Endothelial cell of umbilical vein (primary cell): ENCODE measurements around the gene FBN2. TPM values are rescaled to one million over a fixed set of nuclear protein-coding genes. Genes with fewer than 3 reads are reported as not detected.

Experiments used
- BruUV-seq: library from RNA; stranded (reverse); fragments of 400-500 nt; replicated peaks from 2 replicates; lab custom pipeline; 2021; lab: Mats Ljungman, UMichigan
- CTCF ChIA-PET: fragments of 300-600, 350-600 bp; sonication (Branson Sonifier 250); formaldehyde crosslinking; loops from one replicate; lab custom pipeline; 2021; ENCODE audit warnings: antibody characterized with exemption, inconsistent platforms; lab: Charles Lee
- POLR2A ChIA-PET: fragments of 300-600, 350-600 bp; sonication (Branson Sonifier 250); formaldehyde crosslinking; loops from one replicate; lab custom pipeline; 2021; ENCODE audit warnings: antibody characterized with exemption, inconsistent platforms; lab: Charles Lee
- DNase-seq: peaks from one replicate; pipeline ENCODE4 v3.0.0-alpha.2; 2011; ENCODE audit warnings: low read depth, low spot score
- FAIRE-seq: peaks from 2 replicates; lab custom pipeline; 2011; peaks lifted over from hg19 to GRCh38; lab: Jason Lieb, UNC
- H2AFZ ChIP-seq: 2 replicates; pipeline ENCODE4 v1.6.0; 2012; ENCODE audit warnings: low read depth, low read length, control low read depth, inconsistent platforms
- H3K27ac ChIP-seq: 2 replicates; pipeline ENCODE4 v1.5.1; 2011; ENCODE audit warnings: low read depth, mild to moderate bottlenecking, control low read depth, low read length, moderate library complexity; ENCODE audit not compliant: insufficient read depth
- H3K27me3 ChIP-seq, 2 experiments: 2 replicates each; pipeline versions ENCODE4 v1.6.0 to v1.6.1; 2011; ENCODE audit warnings: low read length in 2 of 2, mixed read lengths in 1 of 2; ENCODE audit not compliant: control insufficient read depth in 2 of 2, insufficient read depth in 2 of 2
- H3K36me3 ChIP-seq, 2 experiments: 2 replicates in 1 of 2; 3 replicates in 1 of 2; pipeline ENCODE4 v1.5.1; 2011; ENCODE audit warnings: low read length in 2 of 2, mild to moderate bottlenecking in 1 of 2, moderate library complexity in 1 of 2; ENCODE audit not compliant: control insufficient read depth in 2 of 2, insufficient read depth in 2 of 2; ENCODE audit errors: extremely low read depth in 1 of 2
- H3K4me1 ChIP-seq: 3 replicates; pipeline ENCODE4 v1.5.1; 2011; ENCODE audit warnings: mild to moderate bottlenecking, low read length; ENCODE audit not compliant: control insufficient read depth, insufficient read depth; ENCODE audit errors: extremely low read depth
- H3K4me2 ChIP-seq: 2 replicates; pipeline ENCODE4 v1.6.1; 2011; ENCODE audit warnings: low read length, control low read depth, mixed read lengths; ENCODE audit not compliant: insufficient read depth
- H3K4me3 ChIP-seq, 3 experiments: fragments of 200-600 bp in 1 of 3; sonication (generic), shearing (Covaris generic) in 1 of 3; replicated peaks in 1 of 3; 2 replicates each; pipeline ENCODE4 v1.5.1; 2011 to 2016; ENCODE audit warnings: control low read depth in 3 of 3, low read length in 3 of 3, mild to moderate bottlenecking in 2 of 3, inconsistent platforms in 1 of 3, low read depth in 1 of 3, moderate library complexity in 1 of 3; ENCODE audit not compliant: insufficient read depth in 1 of 3
- H3K79me2 ChIP-seq: 2 replicates; pipeline ENCODE4 v1.6.0; 2012; ENCODE audit warnings: low read length, inconsistent platforms; ENCODE audit not compliant: control insufficient read depth, insufficient read depth
- H3K9ac ChIP-seq: replicated peaks from 2 replicates; pipeline ENCODE3; 2011; ENCODE audit warnings: low read length, control low read depth; ENCODE audit not compliant: insufficient read depth; ENCODE audit errors: extremely low read depth
- H3K9me1 ChIP-seq: replicated peaks from 3 replicates; pipeline ENCODE4 v1.6.0; 2011; ENCODE audit warnings: mild to moderate bottlenecking, low read length; ENCODE audit not compliant: control insufficient read depth, insufficient read depth; ENCODE audit errors: extremely low read depth
- H3K9me3 ChIP-seq: replicated peaks from 2 replicates; pipeline ENCODE4 v1.5.1; 2012; ENCODE audit warnings: low read length, inconsistent platforms; ENCODE audit not compliant: control insufficient read depth, insufficient read depth
- H4K20me1 ChIP-seq: replicated peaks from 2 replicates; pipeline ENCODE3; 2011; ENCODE audit warnings: mild to moderate bottlenecking, low read length; ENCODE audit not compliant: control insufficient read depth, insufficient read depth; ENCODE audit errors: extremely low read depth
- EZH2 ChIP-seq: IDR thresholded peaks from 2 replicates; pipeline ENCODE4 v1.6.1; 2012; ENCODE audit warnings: borderline replicate concordance, low read depth, mild to moderate bottlenecking, moderate library complexity, low read length, inconsistent platforms; ENCODE audit not compliant: severe bottlenecking
- FOS ChIP-seq: IDR thresholded peaks from 2 replicates; pipeline ENCODE4 v1.6.1; 2011; ENCODE audit warnings: mild to moderate bottlenecking, low read length, moderate library complexity, borderline replicate concordance; ENCODE audit not compliant: insufficient read depth
- GATA2 ChIP-seq: IDR thresholded peaks from 2 replicates; pipeline ENCODE4 v1.7.0; 2011; ENCODE audit warnings: low read depth, mild to moderate bottlenecking, moderate library complexity, mixed read lengths, low read length; ENCODE audit not compliant: insufficient read length, insufficient read depth
- JUN ChIP-seq: IDR thresholded peaks from 2 replicates; pipeline ENCODE4 v1.6.1; 2011; ENCODE audit warnings: borderline replicate concordance, low read depth; ENCODE audit not compliant: insufficient read length, insufficient read depth
- MYC ChIP-seq: IDR thresholded peaks from one replicate; pipeline ENCODE4 v1.6.1; 2011; ENCODE audit warnings: mild to moderate bottlenecking, low read depth, low read length
- POLR2A ChIP-seq: IDR thresholded peaks from 2 replicates; pipeline ENCODE4 v1.6.1; 2012; ENCODE audit warnings: low read depth, mild to moderate bottlenecking, control low read depth, low read length
- POLR2AphosphoS5 ChIP-seq: IDR thresholded peaks from 2 replicates; pipeline ENCODE4 v1.6.1; 2012; ENCODE audit warnings: low read depth, mild to moderate bottlenecking, control low read depth, low read length, moderate library complexity; ENCODE audit not compliant: insufficient read depth
- dilution Hi-C: fragments of 300-500 bp; cut with MboI; formaldehyde crosslinking; loops from one replicate; pipeline ENCODE4 v1.15.0; 2019; ENCODE audit warnings: low sequenced_read_pairs; ENCODE audit not compliant: extremely low pct_ligation_motif_present
- intact Hi-C: fragments of 100-400 bp; cut with micrococcal nuclease; formaldehyde crosslinking; loops from one replicate; pipeline ENCODE4 v1.10.0; 2022
- polyA plus RNA-seq, 4 experiments: library from polyadenylated mRNA; depleted of rRNA in 3 of 4; stranded (reverse) in 3 of 4; unstranded in 1 of 4; fragments of >200 nt; gene quantifications; 2 replicates each; pipeline versions ENCODE4 v1.2.1 to v1.2.3, GENCODE V29; 2011 to 2012; ENCODE audit warnings: missing spikeins in 1 of 4
- total RNA-seq: library from RNA; stranded (reverse); gene quantifications from 2 replicates; pipeline ENCODE4 v1.2.3, GENCODE V29; 2021
- TF ChIP-seq, protein P1 (sequence below): IDR thresholded peaks from 2 replicates; pipeline ENCODE4 v1.6.1; 2011; ENCODE audit not compliant: insufficient read depth, insufficient read length
- TF ChIP-seq, protein P2 (sequence below), 2 donors: IDR thresholded peaks; 1 replicate in 1 of 2; 2 replicates in 1 of 2; pipeline ENCODE4 v1.5.1; 2011; ENCODE audit warnings: low read length in 2 of 2, mild to moderate bottlenecking in 2 of 2, moderate library complexity in 2 of 2, control low read depth in 1 of 2, inconsistent platforms in 1 of 2, low read depth in 1 of 2; ENCODE audit not compliant: insufficient read depth in 1 of 2; ENCODE audit errors: extremely low read depth in 1 of 2

The FBN2 gene
- total and polyA plus RNA-seq, 2 donors (not counting 3 experiments of a cell fraction or from before 2014, with no cell fraction given) = 21.8 to 57.4 TPM

DNA sequence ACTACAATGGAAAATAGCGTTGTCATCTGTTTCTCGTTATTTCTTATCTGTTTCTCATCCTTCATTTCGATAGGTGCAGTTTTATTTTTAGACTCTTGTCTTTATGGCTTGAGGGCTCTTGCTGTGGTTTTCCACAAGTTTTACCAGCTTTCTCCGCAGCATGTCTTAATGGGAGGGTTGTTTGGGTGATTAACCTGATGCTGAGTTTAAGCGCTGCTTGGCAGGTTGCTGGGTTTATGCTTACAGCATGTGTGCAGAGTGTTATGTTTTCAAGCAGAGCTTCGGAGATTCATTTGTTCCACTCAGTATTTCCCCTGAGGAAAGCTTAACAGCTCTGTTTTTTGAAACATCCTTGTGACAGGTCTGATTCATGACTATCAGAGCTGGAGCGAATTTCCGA, 300.5 kb downstream of the FBN2 start:
- CTCF ChIA-PET = no interaction called here
- H3K79me2 ChIP-seq = no peaks in the 10 kb centered on the region
- BruUV-seq = no TSS peak
- no peak overlapping the region for H3K4me3 ChIP-seq
- H3K27ac ChIP-seq = no peak overlapping the region
- H3K27me3 ChIP-seq = peaks cover 2% of the 10 kb centered on the region in 2 experiments
- H3K36me3 ChIP-seq = no peaks in the 10 kb centered on the region
- H3K9ac ChIP-seq = no peak overlapping the region
- intact Hi-C loops (no loop called here), dilution Hi-C loops (no loop called here)
- TF ChIP-seq EZH2 (no peak), FOS (no peak), JUN (no peak), POLR2AphosphoS5 (no peak), GATA2 (no peak), MYC (no peak), POLR2A (no peak)
- TF ChIP-seq, protein P1, sequence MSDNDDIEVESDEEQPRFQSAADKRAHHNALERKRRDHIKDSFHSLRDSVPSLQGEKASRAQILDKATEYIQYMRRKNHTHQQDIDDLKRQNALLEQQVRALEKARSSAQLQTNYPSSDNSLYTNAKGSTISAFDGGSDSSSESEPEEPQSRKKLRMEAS = no peak
- TF ChIP-seq, protein P2, sequence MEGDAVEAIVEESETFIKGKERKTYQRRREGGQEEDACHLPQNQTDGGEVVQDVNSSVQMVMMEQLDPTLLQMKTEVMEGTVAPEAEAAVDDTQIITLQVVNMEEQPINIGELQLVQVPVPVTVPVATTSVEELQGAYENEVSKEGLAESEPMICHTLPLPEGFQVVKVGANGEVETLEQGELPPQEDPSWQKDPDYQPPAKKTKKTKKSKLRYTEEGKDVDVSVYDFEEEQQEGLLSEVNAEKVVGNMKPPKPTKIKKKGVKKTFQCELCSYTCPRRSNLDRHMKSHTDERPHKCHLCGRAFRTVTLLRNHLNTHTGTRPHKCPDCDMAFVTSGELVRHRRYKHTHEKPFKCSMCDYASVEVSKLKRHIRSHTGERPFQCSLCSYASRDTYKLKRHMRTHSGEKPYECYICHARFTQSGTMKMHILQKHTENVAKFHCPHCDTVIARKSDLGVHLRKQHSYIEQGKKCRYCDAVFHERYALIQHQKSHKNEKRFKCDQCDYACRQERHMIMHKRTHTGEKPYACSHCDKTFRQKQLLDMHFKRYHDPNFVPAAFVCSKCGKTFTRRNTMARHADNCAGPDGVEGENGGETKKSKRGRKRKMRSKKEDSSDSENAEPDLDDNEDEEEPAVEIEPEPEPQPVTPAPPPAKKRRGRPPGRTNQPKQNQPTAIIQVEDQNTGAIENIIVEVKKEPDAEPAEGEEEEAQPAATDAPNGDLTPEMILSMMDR (IDR thresholded peaks at IDR 0.05; ENCODE audit: extremely low read depth in 1 of 2, insufficient read depth in 1 of 2, low read depth in 1 of 2, low read length in 2 of 2) = no peak
- H2AFZ ChIP-seq = no peak overlapping the region
- POLR2A ChIA-PET = no interaction called here
- FAIRE-seq (no peak), DNase-seq (no peak)
- H4K20me1 ChIP-seq = no peaks in the 10 kb centered on the region
- H3K9me3 ChIP-seq = no peaks in the 10 kb centered on the region
- no peak overlapping the region for H3K4me2 ChIP-seq
- H3K4me1 ChIP-seq = no peaks in the 10 kb centered on the region
- no peaks in the 10 kb centered on the region for H3K9me1 ChIP-seq
